K562 (cell line): Measurements from ENCODE around the gene BLM. TPM values are rescaled to one million over a fixed set of nuclear protein-coding genes. Genes with fewer than 3 reads are reported as not detected.

Experiments
- REST ChIP-seq, 2 experiments: fragments of 450-650 bp; formaldehyde crosslinking in 1 of 2; IDR thresholded peaks; 2 replicates each; pipeline versions ENCODE4 v1.4.0 to v1.6.1; 2014 to 2020; ENCODE audit warnings: mild to moderate bottlenecking in 2 of 2, borderline replicate concordance in 1 of 2, low read depth in 1 of 2
- polyA plus RNA-seq, 8 experiments: library from polyadenylated mRNA; depleted of rRNA in 4 of 8; stranded (reverse) in 5 of 8; unstranded in 3 of 8; fragments of >200 nt; fragmentation: Nextera tagmentation in 2 of 8; fragmentation: Illumina TruSeq in 1 of 8; extraction: Ambion mirVana in 2 of 8; extraction: Trizol in 1 of 8; gene quantifications; 2 replicates each; pipeline versions ENCODE4 v1.2.1 to v1.2.3, GENCODE V29; 2011 to 2014; ENCODE audit warnings: inconsistent platforms in 1 of 8, missing spikeins in 1 of 8
- total RNA-seq, 7 experiments: library from RNA; depleted of rRNA in 6 of 7; stranded (reverse); fragments of >200 nt in 6 of 7; fragmentation: Illumina TruSeq in 2 of 7; extraction: Trizol in 2 of 7; gene quantifications; 2 replicates each; pipeline versions ENCODE4 v1.2.1 to v1.2.3, GENCODE V29; 2011 to 2021; ENCODE audit warnings: low replicate concordance in 1 of 7

Gene BLM
- total and polyA plus RNA-seq, 9 of the 15 experiments (the other 6 are each of a cell fraction or from before 2014, with no cell fraction given), result 21.0 to 56.0 (median 43.9) TPM

DNA sequence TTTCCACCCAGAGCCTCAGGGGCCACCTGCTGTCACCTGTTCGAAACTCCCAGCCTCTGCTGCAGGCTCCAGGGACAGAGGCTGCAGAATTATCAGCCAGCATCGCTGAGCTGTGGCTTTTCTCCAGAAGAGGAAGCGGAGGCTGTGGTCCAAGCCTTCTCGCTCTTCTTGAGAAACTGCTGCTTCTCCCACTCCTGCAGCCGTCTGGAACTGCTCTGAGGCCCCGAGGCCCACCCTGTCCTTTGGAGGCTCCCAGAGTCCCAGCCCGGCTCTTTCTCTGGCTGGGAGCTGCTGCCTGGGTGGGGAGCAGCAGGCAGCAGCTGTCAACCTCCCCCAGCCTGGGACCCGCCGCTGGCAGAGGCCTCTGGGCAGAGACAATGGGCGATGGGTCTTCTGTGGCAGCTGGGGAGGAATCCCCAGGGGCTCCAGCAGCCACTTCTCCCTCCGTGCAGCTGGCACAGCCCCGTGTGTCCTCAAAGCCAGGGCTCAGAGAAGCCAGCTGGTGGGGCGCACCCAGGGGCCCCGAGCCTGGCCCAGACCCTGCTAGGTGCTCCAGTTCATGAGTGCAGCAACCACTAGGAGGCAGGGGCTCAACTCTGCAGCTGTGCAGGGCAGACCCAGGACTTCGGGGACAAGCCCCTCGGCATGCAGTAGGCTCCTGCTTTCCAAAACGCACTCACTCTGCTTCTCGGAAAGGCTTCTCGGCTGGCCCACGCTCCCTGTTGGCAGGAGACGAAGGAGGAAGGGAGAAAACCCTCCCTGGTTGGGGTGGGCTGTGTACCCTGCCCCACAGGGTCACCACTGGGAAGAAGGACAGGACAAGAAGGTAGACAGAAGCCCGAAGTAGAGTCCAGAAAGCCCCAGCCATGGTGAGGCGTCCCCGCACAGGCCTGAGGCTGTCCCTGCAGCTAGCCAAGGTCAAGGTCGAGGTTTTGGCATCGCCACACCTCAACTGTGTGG is 101.4 kb downstream of the BLM start (continued):
- TF ChIP-seq REST (IDR thresholded peaks at IDR 0.05; ENCODE audit: borderline replicate concordance) (peak; percentile 35; the same call in 1 of the 2 replicates), REST (CRISPR knock-in tag; IDR thresholded peaks at IDR 0.05; ENCODE audit: low read depth) (no peak)
